ENCODE data around the gene SETD2.

GRCh38 chr3:47097864-47098263 lies 66.0 kb downstream of the SETD2 start:
- TF ChIP-seq CTCF (IDR thresholded peaks at IDR 0.05; ENCODE audit: low read length): no peak
- no peak for TF ChIP-seq EZH2 (IDR thresholded peaks at IDR 0.05; ENCODE audit: borderline replicate concordance, low read length)

Data from OCI-LY1 (cell line).